ENCODE measurements around the gene CSF2.

The CSF2 gene

DNA sequence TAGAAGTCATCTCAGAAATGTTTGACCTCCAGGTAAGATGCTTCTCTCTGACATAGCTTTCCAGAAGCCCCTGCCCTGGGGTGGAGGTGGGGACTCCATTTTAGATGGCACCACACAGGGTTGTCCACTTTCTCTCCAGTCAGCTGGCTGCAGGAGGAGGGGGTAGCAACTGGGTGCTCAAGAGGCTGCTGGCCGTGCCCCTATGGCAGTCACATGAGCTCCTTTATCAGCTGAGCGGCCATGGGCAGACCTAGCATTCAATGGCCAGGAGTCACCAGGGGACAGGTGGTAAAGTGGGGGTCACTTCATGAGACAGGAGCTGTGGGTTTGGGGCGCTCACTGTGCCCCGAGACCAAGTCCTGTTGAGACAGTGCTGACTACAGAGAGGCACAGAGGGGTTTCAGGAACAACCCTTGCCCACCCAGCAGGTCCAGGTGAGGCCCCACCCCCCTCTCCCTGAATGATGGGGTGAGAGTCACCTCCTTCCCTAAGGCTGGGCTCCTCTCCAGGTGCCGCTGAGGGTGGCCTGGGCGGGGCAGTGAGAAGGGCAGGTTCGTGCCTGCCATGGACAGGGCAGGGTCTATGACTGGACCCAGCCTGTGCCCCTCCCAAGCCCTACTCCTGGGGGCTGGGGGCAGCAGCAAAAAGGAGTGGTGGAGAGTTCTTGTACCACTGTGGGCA is 642 bp downstream of the CSF2 start:
- Histone ChIP-seq H3K4me1 (ENCODE audit: insufficient read depth, poor library complexity, severe bottlenecking) (peaks cover 31% of the 10 kb centered on the region), H3K4me3 (ENCODE audit: severe bottlenecking) (no peak overlapping the region), H3K36me3 (ENCODE audit: low read depth) (no peaks in the 10 kb centered on the region), H3K27me3 (ENCODE audit: insufficient read depth, poor library complexity, severe bottlenecking) (no peaks in the 10 kb centered on the region), H3K9me3 (ENCODE audit: severe bottlenecking) (no peaks in the 10 kb centered on the region), H3K27ac (ENCODE audit: poor library complexity, severe bottlenecking) (peak overlapping the region; percentile 85)
- DNase-seq (ENCODE audit: low spot score) = no peak
- peak; percentile 39; the same call in 2 of the 3 replicates for ATAC-seq (ENCODE audit: low read depth)
- TF ChIP-seq, protein P1, sequence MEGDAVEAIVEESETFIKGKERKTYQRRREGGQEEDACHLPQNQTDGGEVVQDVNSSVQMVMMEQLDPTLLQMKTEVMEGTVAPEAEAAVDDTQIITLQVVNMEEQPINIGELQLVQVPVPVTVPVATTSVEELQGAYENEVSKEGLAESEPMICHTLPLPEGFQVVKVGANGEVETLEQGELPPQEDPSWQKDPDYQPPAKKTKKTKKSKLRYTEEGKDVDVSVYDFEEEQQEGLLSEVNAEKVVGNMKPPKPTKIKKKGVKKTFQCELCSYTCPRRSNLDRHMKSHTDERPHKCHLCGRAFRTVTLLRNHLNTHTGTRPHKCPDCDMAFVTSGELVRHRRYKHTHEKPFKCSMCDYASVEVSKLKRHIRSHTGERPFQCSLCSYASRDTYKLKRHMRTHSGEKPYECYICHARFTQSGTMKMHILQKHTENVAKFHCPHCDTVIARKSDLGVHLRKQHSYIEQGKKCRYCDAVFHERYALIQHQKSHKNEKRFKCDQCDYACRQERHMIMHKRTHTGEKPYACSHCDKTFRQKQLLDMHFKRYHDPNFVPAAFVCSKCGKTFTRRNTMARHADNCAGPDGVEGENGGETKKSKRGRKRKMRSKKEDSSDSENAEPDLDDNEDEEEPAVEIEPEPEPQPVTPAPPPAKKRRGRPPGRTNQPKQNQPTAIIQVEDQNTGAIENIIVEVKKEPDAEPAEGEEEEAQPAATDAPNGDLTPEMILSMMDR (IDR thresholded peaks at IDR 0.05; ENCODE audit: poor library complexity, severe bottlenecking) = no peak

DNA sequence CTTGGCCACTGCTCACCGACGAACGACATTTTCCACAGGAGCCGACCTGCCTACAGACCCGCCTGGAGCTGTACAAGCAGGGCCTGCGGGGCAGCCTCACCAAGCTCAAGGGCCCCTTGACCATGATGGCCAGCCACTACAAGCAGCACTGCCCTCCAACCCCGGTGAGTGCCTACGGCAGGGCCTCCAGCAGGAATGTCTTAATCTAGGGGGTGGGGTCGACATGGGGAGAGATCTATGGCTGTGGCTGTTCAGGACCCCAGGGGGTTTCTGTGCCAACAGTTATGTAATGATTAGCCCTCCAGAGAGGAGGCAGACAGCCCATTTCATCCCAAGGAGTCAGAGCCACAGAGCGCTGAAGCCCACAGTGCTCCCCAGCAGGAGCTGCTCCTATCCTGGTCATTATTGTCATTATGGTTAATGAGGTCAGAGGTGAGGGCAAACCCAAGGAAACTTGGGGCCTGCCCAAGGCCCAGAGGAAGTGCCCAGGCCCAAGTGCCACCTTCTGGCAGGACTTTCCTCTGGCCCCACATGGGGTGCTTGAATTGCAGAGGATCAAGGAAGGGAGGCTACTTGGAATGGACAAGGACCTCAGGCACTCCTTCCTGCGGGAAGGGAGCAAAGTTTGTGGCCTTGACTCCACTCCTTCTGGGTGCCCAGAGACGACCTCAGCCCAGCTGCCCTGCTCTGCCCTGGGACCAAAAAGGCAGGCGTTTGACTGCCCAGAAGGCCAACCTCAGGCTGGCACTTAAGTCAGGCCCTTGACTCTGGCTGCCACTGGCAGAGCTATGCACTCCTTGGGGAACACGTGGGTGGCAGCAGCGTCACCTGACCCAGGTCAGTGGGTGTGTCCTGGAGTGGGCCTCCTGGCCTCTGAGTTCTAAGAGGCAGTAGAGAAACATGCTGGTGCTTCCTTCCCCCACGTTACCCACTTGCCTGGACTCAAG is 1.5 kb downstream of the CSF2 start:
- ATAC-seq (ENCODE audit: low read depth) = no peak; the same call in 2 of the 3 replicates
- Histone ChIP-seq H3K27ac (ENCODE audit: poor library complexity, severe bottlenecking) (peak overlapping the region; percentile 85), H3K9me3 (ENCODE audit: severe bottlenecking) (no peaks in the 10 kb centered on the region), H3K4me3 (ENCODE audit: severe bottlenecking) (no peak overlapping the region), H3K4me1 (ENCODE audit: insufficient read depth, poor library complexity, severe bottlenecking) (peaks cover 31% of the 10 kb centered on the region), H3K36me3 (ENCODE audit: low read depth) (no peaks in the 10 kb centered on the region), H3K27me3 (ENCODE audit: insufficient read depth, poor library complexity, severe bottlenecking) (no peaks in the 10 kb centered on the region)
- no peak for DNase-seq (ENCODE audit: low spot score)
- TF ChIP-seq, protein P1 (IDR thresholded peaks at IDR 0.05; ENCODE audit: poor library complexity, severe bottlenecking) = no peak

DNA sequence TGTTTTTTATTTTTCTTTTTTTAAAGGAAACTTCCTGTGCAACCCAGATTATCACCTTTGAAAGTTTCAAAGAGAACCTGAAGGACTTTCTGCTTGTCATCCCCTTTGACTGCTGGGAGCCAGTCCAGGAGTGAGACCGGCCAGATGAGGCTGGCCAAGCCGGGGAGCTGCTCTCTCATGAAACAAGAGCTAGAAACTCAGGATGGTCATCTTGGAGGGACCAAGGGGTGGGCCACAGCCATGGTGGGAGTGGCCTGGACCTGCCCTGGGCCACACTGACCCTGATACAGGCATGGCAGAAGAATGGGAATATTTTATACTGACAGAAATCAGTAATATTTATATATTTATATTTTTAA is 2.1 kb downstream of the CSF2 start:
- TF ChIP-seq, protein P1 (IDR thresholded peaks at IDR 0.05; ENCODE audit: poor library complexity, severe bottlenecking) = no peak
- H3K27me3 ChIP-seq (ENCODE audit: insufficient read depth, poor library complexity, severe bottlenecking) = no peaks in the 10 kb centered on the region
- ATAC-seq (ENCODE audit: low read depth) (no peak), DNase-seq (ENCODE audit: low spot score) (no peak)
- peak overlapping the region; percentile 85 for H3K27ac ChIP-seq (ENCODE audit: poor library complexity, severe bottlenecking)
- no peaks in the 10 kb centered on the region for H3K9me3 ChIP-seq (ENCODE audit: severe bottlenecking)
- H3K36me3 ChIP-seq (ENCODE audit: low read depth) = no peaks in the 10 kb centered on the region
- peaks cover 31% of the 10 kb centered on the region for H3K4me1 ChIP-seq (ENCODE audit: insufficient read depth, poor library complexity, severe bottlenecking)
- H3K4me3 ChIP-seq (ENCODE audit: severe bottlenecking) = no peak overlapping the region

DNA sequence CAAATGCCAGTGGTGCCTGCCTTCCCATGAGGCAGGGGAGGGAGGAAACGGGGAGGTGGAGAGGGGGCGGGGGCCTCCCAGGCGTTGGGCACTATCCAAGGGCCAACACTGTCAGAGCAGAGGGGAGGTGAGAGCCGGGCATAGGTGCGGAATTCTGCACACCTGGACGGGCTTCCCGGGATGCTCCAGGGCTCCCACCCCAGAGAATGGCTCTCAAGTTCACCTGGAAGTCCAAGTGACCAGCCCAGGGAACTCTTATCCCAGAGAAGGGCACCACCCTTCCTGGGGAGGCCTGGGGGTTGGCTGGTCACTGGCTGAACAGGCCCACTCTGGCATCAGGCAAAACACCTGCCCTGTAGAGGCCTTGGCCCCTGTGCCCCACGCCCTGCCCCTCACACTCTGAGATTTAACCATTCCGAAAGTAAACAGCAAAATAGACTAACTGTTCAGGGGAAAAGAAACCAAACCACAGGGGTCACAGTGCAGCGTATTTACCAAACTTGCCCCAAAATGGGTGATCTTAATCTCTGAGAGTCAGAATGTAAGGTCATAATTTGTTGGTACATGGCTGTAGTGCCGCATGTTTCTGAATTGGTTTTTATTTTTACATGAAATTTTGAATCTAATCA is 2.7 kb downstream of the CSF2 start:
- Histone ChIP-seq H3K27ac (ENCODE audit: poor library complexity, severe bottlenecking) (no peak overlapping the region), H3K9me3 (ENCODE audit: severe bottlenecking) (no peaks in the 10 kb centered on the region), H3K4me3 (ENCODE audit: severe bottlenecking) (no peak overlapping the region), H3K27me3 (ENCODE audit: insufficient read depth, poor library complexity, severe bottlenecking) (no peaks in the 10 kb centered on the region), H3K4me1 (ENCODE audit: insufficient read depth, poor library complexity, severe bottlenecking) (peaks cover 31% of the 10 kb centered on the region), H3K36me3 (ENCODE audit: low read depth) (no peaks in the 10 kb centered on the region)
- ATAC-seq (ENCODE audit: low read depth) = no peak
- TF ChIP-seq, protein P1 (IDR thresholded peaks at IDR 0.05; ENCODE audit: poor library complexity, severe bottlenecking) = no peak
- no peak for DNase-seq (ENCODE audit: low spot score)
